ENCODE data around the gene POLR2A.
"Not testable (repeated sequence)": the region's sequence is repeated elsewhere in the genome, so short reads cannot be mapped to it uniquely, and the experiment has no call there.

The POLR2A gene

DNA sequence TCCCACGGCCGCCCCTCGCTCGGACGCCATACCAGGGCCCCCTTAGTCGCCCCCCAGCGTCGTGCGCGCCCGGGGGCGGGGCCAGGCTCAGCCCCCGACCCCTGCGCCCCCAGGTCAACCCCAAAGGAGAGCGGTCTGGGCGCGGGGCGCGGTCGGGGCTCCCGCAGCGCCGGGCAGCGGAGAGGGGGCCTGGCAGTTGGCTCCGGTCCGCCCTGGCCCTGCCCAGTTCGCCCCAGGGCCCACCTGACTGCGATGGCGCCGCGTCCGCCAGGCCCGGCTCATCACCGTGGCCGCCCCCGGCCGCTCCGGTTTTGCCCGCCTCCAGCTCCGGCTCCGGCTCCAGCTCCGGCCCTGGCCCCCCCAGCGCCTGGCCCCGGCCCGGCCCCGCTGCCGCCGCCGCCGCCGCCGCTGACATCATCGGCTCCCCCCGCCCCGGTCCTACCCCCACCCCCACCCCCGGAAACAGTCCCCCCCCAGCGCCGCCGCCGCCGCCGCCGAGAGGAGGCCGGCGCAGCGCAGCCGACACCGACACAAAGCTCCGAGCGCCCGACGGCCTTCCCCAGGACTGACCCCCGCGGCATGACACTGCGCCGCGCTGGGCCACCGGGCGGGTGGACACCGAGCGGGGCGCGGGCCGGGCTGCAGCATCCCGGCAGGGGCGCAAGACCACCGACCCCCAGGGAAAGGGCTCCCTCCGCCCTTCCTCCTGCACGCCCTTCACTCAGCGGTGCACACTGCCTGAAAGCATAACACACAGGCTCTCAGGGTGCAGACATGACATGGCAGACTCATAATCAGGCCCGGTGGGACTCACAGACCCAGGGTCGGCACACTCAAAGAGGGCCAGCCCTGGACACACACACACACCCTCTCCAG, 4.7 kb upstream of the POLR2A start, which contains the start of gene ZBTB4:
Gene ZBTB4, minus strand, starts transcription at position 419 of the 876 bp plus-strand sequence. CDS start 12,830 bp downstream, outside the sequence.
- DNase-seq = peak; percentile 21

DNA sequence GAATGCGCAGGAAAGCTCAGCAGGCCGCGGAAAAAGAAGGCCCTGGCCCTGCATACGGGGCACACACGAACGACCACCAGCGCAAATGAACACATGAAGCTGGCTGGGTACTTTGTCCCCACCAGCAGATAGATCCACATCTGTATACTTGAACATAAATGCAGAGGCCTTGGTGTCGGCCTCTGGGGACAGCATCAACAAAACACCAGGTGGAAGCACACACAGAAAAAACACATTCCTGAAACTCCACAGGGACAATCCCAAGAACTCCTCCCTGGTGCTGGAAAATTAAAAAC, 4.1 kb upstream of the POLR2A start:
- DNase-seq = no peak

DNA sequence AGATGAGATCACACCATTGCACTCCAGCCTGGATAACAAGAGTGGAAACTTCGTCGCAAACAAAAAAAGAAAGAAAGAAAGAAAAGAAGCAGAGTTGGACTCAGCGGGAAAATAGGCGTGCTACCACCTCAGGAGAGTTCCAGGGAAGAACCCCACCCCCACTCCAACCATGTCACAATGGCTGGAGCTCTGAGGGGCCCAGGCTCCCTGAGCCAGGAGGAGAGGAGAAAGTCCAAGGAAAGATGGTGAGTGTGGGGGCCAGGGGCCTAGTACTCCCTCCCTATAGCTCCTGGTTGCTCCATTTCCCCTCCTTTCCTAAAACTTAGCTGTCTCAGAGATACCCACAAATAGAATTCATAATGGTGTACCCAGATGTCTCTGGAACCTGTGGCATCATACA, 2.9 kb upstream of the POLR2A start, which contains the start of gene SLC35G6:
Gene SLC35G6, plus strand, starts transcription at position 172 of the 400 bp plus-strand sequence. Its CDS starts 71 bp downstream, at position 243.
- DNase-seq = not testable (repeated sequence)

GRCh38 chr17:7481842-7482741, 2.1 kb upstream of the POLR2A start:
- DNase-seq = not testable (repeated sequence)

GRCh38 chr17:7482742-7483088, 1.5 kb upstream of the POLR2A start:
- DNase-seq = not testable (repeated sequence)

- peak; percentile 95 for DNase-seq
Measured at GRCh38 chr17:7483255-7484066, 705 bp upstream of the POLR2A start.

GRCh38 chr17:7484919-7485377, 782 bp downstream of the POLR2A start:
- DNase-seq = peak; percentile 80

GRCh38 chr17:7486181-7486580, 2.0 kb downstream of the POLR2A start:
- DNase-seq = no peak

- no peak for DNase-seq
Measured at GRCh38 chr17:7490144-7490543, 6.0 kb downstream of the POLR2A start.

DNA sequence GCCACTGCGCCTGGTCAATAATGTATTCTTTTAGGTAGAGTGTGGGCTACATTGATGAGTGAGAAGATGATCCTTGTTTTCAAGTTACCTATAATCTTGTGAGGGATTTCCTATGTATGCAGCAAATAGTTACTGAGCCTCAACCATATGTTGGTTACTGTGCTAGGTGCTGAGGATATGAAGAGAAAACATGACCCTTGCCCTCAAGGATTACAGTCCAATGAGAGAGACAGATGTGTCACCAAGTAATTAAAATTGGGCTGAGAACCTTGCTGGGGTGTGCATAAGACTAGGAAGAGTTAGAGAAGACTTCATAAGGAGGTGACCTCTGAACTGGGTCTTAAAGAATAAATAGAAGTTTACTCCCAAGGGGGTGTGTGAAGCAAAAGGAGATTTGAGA, 7.4 kb downstream of the POLR2A start:
- DNase-seq = no peak

DNA sequence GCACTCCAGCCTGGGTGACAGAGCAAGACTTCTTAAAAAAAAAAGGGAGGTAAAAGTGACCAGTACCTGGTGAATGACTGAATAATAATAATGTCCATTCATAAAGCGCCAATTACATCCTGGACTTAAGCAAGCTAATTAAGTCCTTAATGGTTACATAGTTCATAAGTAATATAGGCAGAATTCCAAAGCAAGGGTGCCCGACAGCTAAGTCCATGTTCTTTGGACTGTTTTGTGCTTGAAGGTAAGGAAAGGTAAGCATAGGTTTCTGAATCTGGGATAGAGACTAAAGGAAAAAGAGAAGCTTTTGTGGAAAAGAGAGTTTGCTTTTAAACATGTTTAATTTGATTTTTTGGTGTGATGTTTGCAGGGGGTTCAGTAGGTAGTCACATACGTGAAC, 9.8 kb downstream of the POLR2A start:
- DNase-seq = no peak

DNA sequence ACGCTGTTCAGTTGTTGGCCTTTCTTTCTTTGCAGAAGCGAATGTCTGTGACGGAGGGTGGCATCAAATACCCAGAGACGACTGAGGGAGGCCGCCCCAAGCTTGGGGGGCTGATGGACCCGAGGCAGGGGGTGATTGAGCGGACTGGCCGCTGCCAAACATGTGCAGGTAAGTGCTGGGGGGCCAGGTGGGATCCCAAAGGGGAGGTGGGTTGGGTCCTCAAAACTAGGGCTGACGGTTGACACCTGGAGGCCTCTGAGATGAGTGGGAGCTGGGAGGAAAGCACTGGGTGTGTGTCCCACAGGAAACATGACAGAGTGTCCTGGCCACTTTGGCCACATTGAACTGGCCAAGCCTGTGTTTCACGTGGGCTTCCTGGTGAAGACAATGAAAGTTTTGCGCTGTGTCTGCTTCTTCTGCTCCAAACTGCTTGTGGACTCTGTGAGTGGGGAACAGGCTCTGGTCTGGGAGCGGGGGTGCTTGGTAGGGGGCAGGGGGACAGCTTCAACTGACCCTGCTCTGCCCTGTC, 11.8 kb downstream of the POLR2A start:
- DNase-seq = no peak

DNA sequence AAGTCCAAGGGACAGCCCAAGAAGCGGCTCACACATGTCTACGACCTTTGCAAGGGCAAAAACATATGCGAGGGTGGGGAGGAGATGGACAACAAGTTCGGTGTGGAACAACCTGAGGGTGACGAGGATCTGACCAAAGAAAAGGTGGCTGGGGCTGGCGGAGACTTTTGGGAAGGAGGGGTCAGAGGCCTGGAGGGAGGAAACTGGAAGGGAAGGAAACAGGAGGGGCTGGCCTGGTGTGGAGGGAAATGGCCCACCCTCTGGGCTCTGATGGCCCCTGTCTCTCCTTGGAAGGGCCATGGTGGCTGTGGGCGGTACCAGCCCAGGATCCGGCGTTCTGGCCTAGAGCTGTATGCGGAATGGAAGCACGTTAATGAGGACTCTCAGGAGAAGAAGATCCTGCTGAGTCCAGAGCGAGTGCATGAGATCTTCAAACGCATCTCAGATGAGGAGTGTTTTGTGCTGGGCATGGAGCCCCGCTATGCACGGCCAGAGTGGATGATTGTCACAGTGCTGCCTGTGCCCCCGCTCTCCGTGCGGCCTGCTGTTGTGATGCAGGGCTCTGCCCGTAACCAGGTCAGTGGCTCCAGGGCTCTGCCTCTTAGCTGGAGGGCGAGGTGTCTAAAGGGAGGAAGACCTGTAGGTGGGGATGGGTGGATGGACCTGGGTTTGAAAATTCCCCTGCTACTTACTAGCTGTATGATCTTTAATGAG, 12.5 kb downstream of the POLR2A start:
- no peak for DNase-seq

DNA sequence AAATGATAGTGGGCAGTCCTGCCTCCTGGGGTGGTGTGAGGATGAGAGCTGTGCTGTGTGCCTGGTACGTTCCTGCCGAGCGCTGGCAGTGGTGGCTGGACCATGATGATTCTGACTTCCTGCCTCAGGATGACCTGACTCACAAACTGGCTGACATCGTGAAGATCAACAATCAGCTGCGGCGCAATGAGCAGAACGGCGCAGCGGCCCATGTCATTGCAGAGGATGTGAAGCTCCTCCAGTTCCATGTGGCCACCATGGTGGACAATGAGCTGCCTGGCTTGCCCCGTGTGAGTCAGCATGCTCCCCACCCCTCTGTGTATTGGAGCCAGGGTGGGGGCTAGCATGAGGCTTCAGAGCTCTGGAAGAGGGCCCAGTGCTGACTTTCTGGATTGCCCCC, 13.1 kb downstream of the POLR2A start:
- DNase-seq = no peak

DNA sequence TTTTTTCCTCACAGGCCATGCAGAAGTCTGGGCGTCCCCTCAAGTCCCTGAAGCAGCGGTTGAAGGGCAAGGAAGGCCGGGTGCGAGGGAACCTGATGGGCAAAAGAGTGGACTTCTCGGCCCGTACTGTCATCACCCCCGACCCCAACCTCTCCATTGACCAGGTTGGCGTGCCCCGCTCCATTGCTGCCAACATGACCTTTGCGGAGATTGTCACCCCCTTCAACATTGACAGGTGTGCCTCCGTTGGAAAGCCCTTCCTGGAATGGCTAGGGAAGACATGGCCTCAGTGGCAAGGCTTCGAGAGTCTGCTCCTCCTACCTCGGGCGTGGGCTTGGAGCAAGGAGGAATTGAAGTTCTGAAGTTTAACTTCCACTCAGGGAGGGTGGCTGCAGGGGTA, 13.5 kb downstream of the POLR2A start:
- no peak for DNase-seq

DNA sequence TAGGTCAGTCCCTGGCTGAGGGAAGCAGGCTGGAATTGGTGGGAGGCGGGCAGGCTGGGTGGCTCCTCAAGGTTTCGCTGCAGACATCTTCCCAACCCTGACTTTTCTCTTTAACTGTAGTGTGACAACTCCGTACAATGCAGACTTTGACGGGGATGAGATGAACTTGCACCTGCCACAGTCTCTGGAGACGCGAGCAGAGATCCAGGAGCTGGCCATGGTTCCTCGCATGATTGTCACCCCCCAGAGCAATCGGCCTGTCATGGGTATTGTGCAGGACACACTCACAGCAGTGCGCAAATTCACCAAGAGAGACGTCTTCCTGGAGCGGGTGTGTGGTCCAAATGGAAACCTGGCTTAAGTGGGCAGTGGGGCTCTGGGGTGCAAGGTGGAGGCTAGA, 15.0 kb downstream of the POLR2A start:
- no peak for DNase-seq

DNA sequence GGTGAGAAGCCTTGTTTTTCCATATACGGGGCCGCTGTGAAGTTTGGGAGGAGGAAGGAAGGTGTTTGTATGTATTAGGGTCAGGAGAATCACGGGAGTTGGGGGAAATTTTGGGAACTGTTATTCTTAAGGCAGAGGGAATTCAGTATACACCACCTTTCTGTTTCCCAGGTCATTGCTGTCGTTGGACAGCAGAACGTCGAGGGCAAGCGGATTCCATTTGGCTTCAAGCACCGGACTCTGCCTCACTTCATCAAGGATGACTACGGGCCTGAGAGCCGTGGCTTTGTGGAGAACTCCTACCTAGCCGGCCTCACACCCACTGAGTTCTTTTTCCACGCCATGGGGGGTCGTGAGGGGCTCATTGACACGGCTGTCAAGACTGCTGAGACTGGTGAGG, 17.6 kb downstream of the POLR2A start:
- DNase-seq = no peak

- no peak for DNase-seq
Measured at GRCh38 chr17:7502171-7502847, 18.1 kb downstream of the POLR2A start.

GRCh38 chr17:7502987-7503386, 18.8 kb downstream of the POLR2A start:
- DNase-seq = no peak

- DNase-seq = no peak
Measured at GRCh38 chr17:7503521-7503920, 19.4 kb downstream of the POLR2A start.

GRCh38 chr17:7508145-7508544, 24.0 kb downstream of the POLR2A start:
- no peak for DNase-seq
